ENCODE measurements around the gene C1QTNF9B.
A peak's percentile ranks its signal among the peaks of the same experiment; 100 is the strongest.
"Not testable (repeated sequence)": the region's sequence is repeated elsewhere in the genome, so short reads cannot be mapped to it uniquely, and the experiment has no call there.

The C1QTNF9B gene

GRCh38 chr13:23898101-23898500, 799 bp upstream of the C1QTNF9B start:
- ATAC-seq (ENCODE audit: low read depth) = no peak
- Histone ChIP-seq H3K4me1 (ENCODE audit: insufficient read depth, poor library complexity, severe bottlenecking) (no peaks in the 10 kb centered on the region), H3K36me3 (ENCODE audit: low read depth) (no peaks in the 10 kb centered on the region), H3K4me3 (ENCODE audit: severe bottlenecking) (no peak overlapping the region), H3K27me3 (ENCODE audit: insufficient read depth, poor library complexity, severe bottlenecking) (no peaks in the 10 kb centered on the region), H3K9me3 (ENCODE audit: severe bottlenecking) (no peaks in the 10 kb centered on the region), H3K27ac (ENCODE audit: poor library complexity, severe bottlenecking) (no peak overlapping the region)
- TF ChIP-seq CTCF (IDR thresholded peaks at IDR 0.05; ENCODE audit: poor library complexity, severe bottlenecking) = no peak
- DNase-seq (ENCODE audit: low spot score) = no peak

DNA sequence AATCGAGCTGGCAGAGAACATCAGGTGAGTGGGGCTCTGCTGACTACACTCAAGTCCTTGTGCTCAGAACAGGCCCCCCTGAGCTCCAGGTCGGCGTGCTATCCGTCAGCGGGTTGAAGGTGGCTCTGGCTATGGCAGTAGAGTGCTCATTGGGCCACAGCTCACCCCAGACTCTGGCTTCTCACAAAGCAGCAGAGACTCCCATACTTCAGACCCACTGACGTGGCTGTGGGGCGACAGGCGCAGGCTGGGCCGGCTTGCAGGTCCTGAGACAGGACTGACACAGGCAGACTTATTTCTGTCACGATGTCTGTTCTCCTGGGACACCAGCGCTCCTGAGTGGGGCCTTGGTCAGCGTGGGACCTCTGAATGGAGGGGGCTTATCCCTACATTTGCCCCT, 2.6 kb downstream of the C1QTNF9B start:
- not testable (repeated sequence) for H3K4me1 ChIP-seq (ENCODE audit: insufficient read depth, poor library complexity, severe bottlenecking); DNase-seq (ENCODE audit: low spot score); H3K36me3 ChIP-seq (ENCODE audit: low read depth); H3K4me3 ChIP-seq (ENCODE audit: severe bottlenecking); H3K27me3 ChIP-seq (ENCODE audit: insufficient read depth, poor library complexity, severe bottlenecking); H3K27ac ChIP-seq (ENCODE audit: poor library complexity, severe bottlenecking); ATAC-seq (ENCODE audit: low read depth); H3K9me3 ChIP-seq (ENCODE audit: severe bottlenecking)

DNA sequence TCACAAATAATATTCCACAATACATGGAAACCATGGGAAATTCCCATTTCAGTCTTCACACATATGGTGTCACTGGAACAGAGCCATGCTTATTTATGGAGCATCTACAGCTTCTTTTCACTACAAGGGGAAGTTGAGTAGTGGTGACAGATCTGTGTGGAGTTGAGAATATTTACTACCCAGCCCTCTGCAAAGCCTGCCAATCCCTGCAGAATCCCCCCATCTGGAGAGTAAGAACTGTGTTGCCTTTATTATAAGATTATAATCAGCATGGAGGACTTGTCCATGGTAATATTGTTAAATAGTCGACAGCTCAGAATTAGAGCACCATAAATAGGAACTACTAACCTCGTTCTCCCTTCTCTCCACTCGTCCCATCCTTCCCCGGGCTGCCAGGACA, 3.5 kb downstream of the C1QTNF9B start:
- not testable (repeated sequence) for DNase-seq (ENCODE audit: low spot score); H3K4me3 ChIP-seq (ENCODE audit: severe bottlenecking); H3K4me1 ChIP-seq (ENCODE audit: insufficient read depth, poor library complexity, severe bottlenecking); H3K27me3 ChIP-seq (ENCODE audit: insufficient read depth, poor library complexity, severe bottlenecking); ATAC-seq (ENCODE audit: low read depth); H3K36me3 ChIP-seq (ENCODE audit: low read depth); H3K9me3 ChIP-seq (ENCODE audit: severe bottlenecking); H3K27ac ChIP-seq (ENCODE audit: poor library complexity, severe bottlenecking)

DNA sequence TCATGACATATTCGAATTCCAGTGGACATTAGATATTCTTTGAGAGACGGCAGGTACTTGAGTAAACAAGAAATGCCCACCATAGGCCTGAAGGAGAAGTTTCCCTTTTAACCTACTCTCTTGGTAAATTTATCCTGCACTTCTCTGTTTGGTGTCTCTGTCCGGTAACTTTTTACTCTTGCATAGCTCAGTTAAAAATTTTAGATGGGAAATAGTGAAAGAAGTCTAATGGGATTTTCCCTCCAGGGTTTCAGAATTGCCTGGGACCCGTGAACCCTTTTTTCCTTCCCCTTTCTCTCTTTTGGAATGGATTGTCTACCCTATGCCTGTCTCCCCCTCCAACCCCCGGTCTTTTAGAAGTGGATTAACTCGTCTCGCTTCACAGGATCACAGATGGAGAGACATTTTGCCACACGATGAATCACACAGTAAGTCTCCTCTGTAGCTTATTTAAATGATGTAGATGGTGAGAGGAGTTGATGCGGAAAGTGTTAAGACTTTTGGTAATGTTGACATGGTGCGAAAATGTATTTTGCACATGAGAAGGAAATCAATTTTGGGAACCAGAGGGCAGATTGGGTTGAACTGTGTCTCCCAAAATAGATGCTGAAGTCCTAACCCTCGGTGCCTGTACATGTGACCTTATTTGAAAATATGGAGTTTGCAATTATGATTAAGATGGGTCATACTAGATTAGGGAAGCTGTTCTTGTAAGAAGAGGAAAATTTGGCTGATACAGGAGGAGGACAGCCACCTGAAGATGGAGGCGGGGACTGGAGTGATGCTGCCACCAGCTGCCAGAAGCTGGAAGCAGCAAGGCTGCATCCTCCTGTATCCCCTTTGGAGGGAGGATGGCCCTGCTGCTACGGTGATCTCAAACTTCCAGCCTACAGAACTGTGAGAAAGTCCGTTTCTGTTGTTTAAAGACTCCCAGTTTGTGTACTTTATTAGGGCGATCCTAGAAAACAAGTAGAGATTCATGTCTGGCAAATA, 7.4 kb downstream of the C1QTNF9B start:
- peaks cover 4% of the 10 kb centered on the region for H3K4me1 ChIP-seq (ENCODE audit: insufficient read depth, poor library complexity, severe bottlenecking)
- H3K36me3 ChIP-seq (ENCODE audit: low read depth) = peaks cover 10% of the 10 kb centered on the region
- no peak for DNase-seq (ENCODE audit: low spot score)
- H3K27me3 ChIP-seq (ENCODE audit: insufficient read depth, poor library complexity, severe bottlenecking) = no peaks in the 10 kb centered on the region
- H3K4me3 ChIP-seq (ENCODE audit: severe bottlenecking) = peak overlapping the region; percentile 59
- H3K27ac ChIP-seq (ENCODE audit: poor library complexity, severe bottlenecking) = peak overlapping the region; percentile 58
- peak; percentile 43; the same call in 2 of the 3 replicates for ATAC-seq (ENCODE audit: low read depth)
- H3K9me3 ChIP-seq (ENCODE audit: severe bottlenecking) = no peaks in the 10 kb centered on the region
- TF ChIP-seq CTCF (IDR thresholded peaks at IDR 0.05; ENCODE audit: poor library complexity, severe bottlenecking) = peak; percentile 54

- Histone ChIP-seq H3K27ac (ENCODE audit: poor library complexity, severe bottlenecking) (peak within 1 kb of the TSS; percentile 58), H3K9me3 (ENCODE audit: severe bottlenecking) (no peaks in the 10 kb centered on the region), H3K36me3 (ENCODE audit: low read depth) (peaks cover 14% of the 10 kb centered on the region), H3K4me1 (ENCODE audit: insufficient read depth, poor library complexity, severe bottlenecking) (peaks cover 4% of the 10 kb centered on the region), H3K4me3 (ENCODE audit: severe bottlenecking) (peak within 1 kb of the TSS; percentile 59), H3K27me3 (ENCODE audit: insufficient read depth, poor library complexity, severe bottlenecking) (no peaks in the 10 kb centered on the region)
- ATAC-seq (ENCODE audit: low read depth) (peak; percentile 89), DNase-seq (ENCODE audit: low spot score) (peak; percentile 88)
- TF ChIP-seq CTCF (IDR thresholded peaks at IDR 0.05; ENCODE audit: poor library complexity, severe bottlenecking) = peak; percentile 84
Observed at GRCh38 chr13:23888658-23889614, 8.4 kb downstream of the C1QTNF9B start, which contains the start of gene MIPEP. Gene MIPEP (minus strand): TSS chr13:23889400. CDS start chr13:23889320, 80 bp downstream.

GRCh38 chr13:23884361-23884760, 12.9 kb downstream of the C1QTNF9B start:
- not testable (repeated sequence) for ATAC-seq (ENCODE audit: low read depth); H3K27ac ChIP-seq (ENCODE audit: poor library complexity, severe bottlenecking); H3K27me3 ChIP-seq (ENCODE audit: insufficient read depth, poor library complexity, severe bottlenecking); DNase-seq (ENCODE audit: low spot score); H3K9me3 ChIP-seq (ENCODE audit: severe bottlenecking); H3K4me1 ChIP-seq (ENCODE audit: insufficient read depth, poor library complexity, severe bottlenecking); H3K4me3 ChIP-seq (ENCODE audit: severe bottlenecking)
- H3K36me3 ChIP-seq (ENCODE audit: low read depth) = peaks cover 29% of the 10 kb centered on the region
